C4-2B (cell line): ENCODE data around the gene UNC13B.
"Not testable (repeated sequence)": the region's sequence is repeated elsewhere in the genome, so short reads cannot be mapped to it uniquely, and the experiment has no call there.

Experiments
- H3K27ac ChIP-seq: fragments of 450-650 bp; 2 replicates; pipeline ENCODE4 v1.5.1; 2017
- ZFX ChIP-seq: fragments of 450-650 bp; IDR thresholded peaks from 2 replicates; pipeline ENCODE4 v1.6.1; 2017
- TF ChIP-seq, protein P1 (sequence below): fragments of 450-650 bp; conservative IDR thresholded peaks from 2 replicates; pipeline ENCODE4 v1.5.1; 2017; ENCODE audit warnings: mild to moderate bottlenecking

Gene UNC13B

GRCh38 chr9:35116898-35117551 lies 44.8 kb upstream of the UNC13B start:
- TF ChIP-seq, protein P1, sequence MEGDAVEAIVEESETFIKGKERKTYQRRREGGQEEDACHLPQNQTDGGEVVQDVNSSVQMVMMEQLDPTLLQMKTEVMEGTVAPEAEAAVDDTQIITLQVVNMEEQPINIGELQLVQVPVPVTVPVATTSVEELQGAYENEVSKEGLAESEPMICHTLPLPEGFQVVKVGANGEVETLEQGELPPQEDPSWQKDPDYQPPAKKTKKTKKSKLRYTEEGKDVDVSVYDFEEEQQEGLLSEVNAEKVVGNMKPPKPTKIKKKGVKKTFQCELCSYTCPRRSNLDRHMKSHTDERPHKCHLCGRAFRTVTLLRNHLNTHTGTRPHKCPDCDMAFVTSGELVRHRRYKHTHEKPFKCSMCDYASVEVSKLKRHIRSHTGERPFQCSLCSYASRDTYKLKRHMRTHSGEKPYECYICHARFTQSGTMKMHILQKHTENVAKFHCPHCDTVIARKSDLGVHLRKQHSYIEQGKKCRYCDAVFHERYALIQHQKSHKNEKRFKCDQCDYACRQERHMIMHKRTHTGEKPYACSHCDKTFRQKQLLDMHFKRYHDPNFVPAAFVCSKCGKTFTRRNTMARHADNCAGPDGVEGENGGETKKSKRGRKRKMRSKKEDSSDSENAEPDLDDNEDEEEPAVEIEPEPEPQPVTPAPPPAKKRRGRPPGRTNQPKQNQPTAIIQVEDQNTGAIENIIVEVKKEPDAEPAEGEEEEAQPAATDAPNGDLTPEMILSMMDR: peak; percentile 98
- TF ChIP-seq ZFX: no peak
- H3K27ac ChIP-seq: peak overlapping the region; percentile 60

DNA sequence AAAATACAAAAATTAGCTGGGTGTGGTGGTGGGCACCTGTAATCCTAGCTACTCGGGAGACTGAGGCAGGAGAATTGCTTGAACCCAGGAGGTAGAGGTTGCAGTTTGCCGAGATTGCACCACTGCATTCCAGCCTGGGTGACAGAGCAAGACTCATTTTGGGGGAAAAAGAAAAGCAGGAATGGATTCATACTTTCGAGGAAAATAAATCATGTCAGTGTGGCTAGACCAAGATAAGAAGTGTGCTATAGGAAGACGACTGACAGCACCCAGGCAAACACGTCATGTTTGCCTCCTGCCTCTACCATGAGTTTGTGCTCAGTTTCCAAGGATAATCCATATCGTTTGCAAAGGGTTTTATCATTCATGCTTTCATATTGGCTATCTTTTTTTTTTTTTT lies 26.9 kb upstream of the UNC13B start:
- TF ChIP-seq, protein P1: no peak
- no peak for TF ChIP-seq ZFX
- no peak overlapping the region for H3K27ac ChIP-seq

- TF ChIP-seq, protein P1: no peak
- no peak for TF ChIP-seq ZFX
- H3K27ac ChIP-seq: no peak overlapping the region
Observed at GRCh38 chr9:35135988-35136387, 25.8 kb upstream of the UNC13B start.

GRCh38 chr9:35136866-35137265 lies 24.9 kb upstream of the UNC13B start:
- H3K27ac ChIP-seq: no peak overlapping the region
- no peak for TF ChIP-seq ZFX
- TF ChIP-seq, protein P1: no peak

DNA sequence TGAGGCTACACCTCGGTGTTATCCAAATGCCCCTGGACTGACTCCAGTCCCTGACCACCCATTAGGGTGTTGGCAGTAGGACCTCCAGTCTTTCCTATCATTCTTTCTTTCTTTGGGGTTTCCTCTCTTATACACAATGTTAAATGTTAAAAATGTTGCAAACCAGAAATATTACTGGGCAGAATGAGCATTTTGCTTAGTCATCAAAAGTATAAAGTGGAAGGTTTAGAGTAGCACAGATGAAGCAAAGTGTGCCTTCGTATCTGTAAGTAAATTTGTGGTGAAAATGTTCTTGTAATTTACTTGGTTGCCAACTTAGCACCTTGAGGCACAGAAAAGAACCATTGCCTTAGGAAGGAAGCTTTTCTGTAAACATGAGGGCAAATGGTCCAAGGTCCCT lies 21.7 kb upstream of the UNC13B start:
- no peak overlapping the region for H3K27ac ChIP-seq
- TF ChIP-seq, protein P1: no peak
- TF ChIP-seq ZFX: no peak

GRCh38 chr9:35142037-35142436 lies 19.8 kb upstream of the UNC13B start:
- H3K27ac ChIP-seq: no peak overlapping the region
- no peak for TF ChIP-seq ZFX
- TF ChIP-seq, protein P1: no peak

DNA sequence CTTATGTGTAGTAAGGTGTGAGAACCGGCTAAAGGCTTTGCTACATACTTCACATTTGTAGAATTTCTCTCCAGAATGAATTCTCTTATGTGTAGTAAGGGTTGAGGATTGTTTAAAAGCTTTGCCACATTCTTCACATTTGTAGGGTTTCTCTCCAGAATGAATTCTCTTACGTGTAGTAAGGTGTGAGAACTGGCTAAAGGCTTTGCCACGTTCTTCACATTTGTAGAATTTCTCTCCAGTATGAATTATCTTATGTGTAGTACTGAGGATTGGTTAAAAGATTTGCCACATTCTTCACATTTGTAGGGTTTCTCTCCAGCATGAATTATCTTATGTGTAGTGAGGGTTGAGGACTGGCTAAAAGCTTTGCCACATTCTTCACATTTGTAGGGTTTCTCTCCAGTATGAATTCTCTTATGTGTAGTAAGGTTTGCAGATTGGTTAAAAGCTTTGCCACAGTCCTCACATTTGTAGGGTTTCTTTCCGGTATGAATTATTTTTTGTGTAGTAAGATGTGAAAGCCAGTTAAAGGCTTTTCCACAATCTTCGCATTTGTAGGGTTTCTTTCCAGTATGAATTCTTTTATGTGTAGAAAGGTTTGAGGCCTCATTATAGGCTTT lies 13.8 kb upstream of the UNC13B start:
- H3K27ac ChIP-seq: not testable (repeated sequence)

DNA sequence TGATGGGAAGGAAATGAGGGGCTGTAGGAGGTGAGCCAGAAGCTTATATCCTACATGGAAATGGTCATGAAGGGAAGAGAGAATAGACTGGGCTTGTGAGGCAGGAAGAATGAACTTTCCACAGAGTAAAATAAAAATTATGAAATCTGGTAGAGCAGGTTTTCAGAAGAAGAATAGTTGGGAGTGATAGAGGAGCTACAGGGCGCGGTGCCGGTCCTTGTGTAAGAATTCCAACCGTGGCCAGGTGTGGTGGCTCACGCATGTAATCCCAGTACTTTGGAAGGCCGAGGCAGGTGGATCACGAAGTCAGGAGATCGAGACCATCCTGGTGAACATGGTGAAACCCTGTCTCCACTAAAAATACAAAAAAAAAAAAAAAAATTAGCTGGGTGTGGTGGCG lies 8.9 kb upstream of the UNC13B start:
- TF ChIP-seq, protein P1: no peak
- no peak for TF ChIP-seq ZFX
- no peak overlapping the region for H3K27ac ChIP-seq
